A549 (cell line): ENCODE data around the gene ARFRP1. TPM values are rescaled to one million over a fixed set of nuclear protein-coding genes. Genes with fewer than 3 reads are reported as not detected.

ENCODE experiments used
- ATAC-seq, 2 experiments: fragments of 200-7000 bp in 1 of 2; fragments of >200 bp in 1 of 2; cut with Nextera tagmentation in 1 of 2; cut with Tn5 transposase in 1 of 2; 3 replicates each; pipeline versions ENCODE4 v1.8.0 to v1.9.1; 2018 to 2020; ENCODE audit warnings: mild to moderate bottlenecking in 1 of 2, moderate library complexity in 1 of 2
- CTCF ChIA-PET: fragments of 300-600 bp; sonication (Branson Sonifier 250); formaldehyde crosslinking; extraction: SDS; loops from one replicate; lab custom pipeline; 2021; ENCODE audit warnings: antibody characterized with exemption, inconsistent platforms; lab: Yijun Ruan, JAX
- POLR2A ChIA-PET: fragments of 350-600 bp; formaldehyde crosslinking; extraction: SDS; loops from one replicate; lab custom pipeline; 2021; ENCODE audit warnings: antibody characterized with exemption, inconsistent platforms; lab: Yijun Ruan, JAX
- DNase-seq, 2 experiments: peaks; one replicate each; pipeline versions ENCODE4 v3.0.0 to v3.0.0-alpha.2; 2011 to 2016; ENCODE audit warnings: low read depth in 1 of 2, low spot score in 1 of 2
- FAIRE-seq: peaks from 2 replicates; lab custom pipeline; 2011; peaks lifted over from hg19 to GRCh38; lab: Jason Lieb, UNC
- H3K27ac ChIP-seq, 2 experiments: fragments of >200 bp; sonication (Bioruptor Twin); formaldehyde crosslinking; 3 replicates each; pipeline ENCODE4 v1.5.1; 2016 to 2017
- H3K4me1 ChIP-seq: fragments of >200 bp; sonication (Bioruptor Twin); formaldehyde crosslinking; 3 replicates; pipeline ENCODE4 v1.6.1; 2016
- H3K4me2 ChIP-seq: fragments of >200 bp; sonication (Bioruptor Twin); formaldehyde crosslinking; 3 replicates; pipeline ENCODE4 v1.6.1; 2016
- H3K4me3 ChIP-seq: fragments of >200 bp; sonication (Bioruptor Twin); formaldehyde crosslinking; 3 replicates; pipeline ENCODE4 v1.5.1; 2016
- H3K9me3 ChIP-seq: fragments of >200 bp; sonication (Bioruptor Twin); formaldehyde crosslinking; 3 replicates; pipeline ENCODE4 v1.6.1; 2016
- BHLHE40 ChIP-seq: IDR thresholded peaks from 2 replicates; pipeline ENCODE4 v1.6.1; 2012; ENCODE audit warnings: low read depth, low read length, inconsistent platforms
- CBX2 ChIP-seq: fragments of 200-600 bp; sonication (generic); IDR thresholded peaks from 2 replicates; pipeline ENCODE4 v1.6.1; 2016; ENCODE audit warnings: low read depth, mild to moderate bottlenecking, borderline replicate concordance
- CTCF ChIP-seq: fragments of >200 bp; sonication (Bioruptor Twin); formaldehyde crosslinking; IDR thresholded peaks from 3 replicates; pipeline ENCODE4 v1.5.1; 2016
- EHF ChIP-seq: fragments of 250-450 bp; sonication (Bioruptor Pico); IDR thresholded peaks from 2 replicates; pipeline ENCODE4 v1.5.0; 2020; ENCODE audit warnings: mild to moderate bottlenecking
- EHMT2 ChIP-seq: fragments of 200-600 bp; sonication (generic); IDR thresholded peaks from 2 replicates; pipeline ENCODE4 v1.6.1; 2016; ENCODE audit warnings: antibody characterized with exemption, low read depth, mild to moderate bottlenecking, moderate library complexity
- ELK1 ChIP-seq: fragments of 150-350 bp; IDR thresholded peaks from 2 replicates; pipeline ENCODE4 v1.6.1; 2014; ENCODE audit warnings: low read depth, mild to moderate bottlenecking, low read length
- EP300 ChIP-seq, 2 experiments: fragments of >200 bp; sonication (Bioruptor Twin); formaldehyde crosslinking; IDR thresholded peaks; 2 replicates in 1 of 2; 3 replicates in 1 of 2; pipeline ENCODE4 v1.6.1; 2016 to 2017
- FOSL2 ChIP-seq, 2 experiments: fragments of 450-650 bp in 1 of 2; fragments of >200 bp in 1 of 2; sonication (Bioruptor Twin) in 1 of 2; formaldehyde crosslinking; IDR thresholded peaks; 2 replicates each; pipeline versions ENCODE4 v1.5.0 to v1.6.1; 2016 to 2020; ENCODE audit warnings: mild to moderate bottlenecking in 1 of 2, moderate library complexity in 1 of 2
- FOXS1 ChIP-seq: fragments of 250-450 bp; sonication (Bioruptor Pico); IDR thresholded peaks from 2 replicates; pipeline ENCODE4 v1.5.0; 2020; ENCODE audit warnings: mild to moderate bottlenecking, moderate library complexity
- GATA3 ChIP-seq: IDR thresholded peaks from 2 replicates; pipeline ENCODE4 v1.6.1; 2012; ENCODE audit warnings: borderline replicate concordance
- HEYL ChIP-seq: fragments of 250-450 bp; sonication (Bioruptor Pico); IDR thresholded peaks from 2 replicates; pipeline ENCODE4 v1.8.0; 2021; ENCODE audit warnings: mild to moderate bottlenecking, moderate library complexity
- JUNB ChIP-seq: fragments of >200 bp; sonication (Bioruptor Twin); formaldehyde crosslinking; IDR thresholded peaks from 2 replicates; pipeline ENCODE4 v1.6.1; 2016
- MAFK ChIP-seq: fragments of 450-650 bp; IDR thresholded peaks from 2 replicates; pipeline ENCODE4 v1.6.1; 2014; ENCODE audit not compliant: partially characterized antibody
- MAZ ChIP-seq: fragments of 150-350 bp; IDR thresholded peaks from 2 replicates; pipeline ENCODE4 v1.6.1; 2014; ENCODE audit warnings: antibody characterized with exemption, low read depth, low read length, borderline replicate concordance
- NR3C1 ChIP-seq: fragments of >200 bp; sonication (Bioruptor Twin); formaldehyde crosslinking; IDR thresholded peaks from 3 replicates; pipeline ENCODE4 v1.6.1; 2017
- PHF8 ChIP-seq: fragments of 200-600 bp; sonication (generic); IDR thresholded peaks from 2 replicates; pipeline ENCODE4 v1.6.1; 2016; ENCODE audit warnings: low read depth, mild to moderate bottlenecking, antibody characterized with exemption, moderate library complexity, borderline replicate concordance
- POLR2AphosphoS2 ChIP-seq: conservative IDR thresholded peaks from 2 replicates; pipeline ENCODE4 v1.6.1; 2012; ENCODE audit warnings: low read length, improper control_type of control experiment, inconsistent platforms
- RCOR1 ChIP-seq: fragments of 150-350 bp; IDR thresholded peaks from 2 replicates; pipeline ENCODE4 v1.6.1; 2014; ENCODE audit warnings: antibody characterized with exemption, low read length, low read depth
- REST ChIP-seq: fragments of 200-600 bp; sonication (generic); IDR thresholded peaks from 2 replicates; pipeline ENCODE4 v1.6.1; 2016; ENCODE audit warnings: antibody characterized with exemption, mild to moderate bottlenecking, moderate library complexity
- SMC3 ChIP-seq: fragments of >200 bp; sonication (Bioruptor Twin); formaldehyde crosslinking; IDR thresholded peaks from 3 replicates; pipeline ENCODE4 v1.6.1; 2018; ENCODE audit warnings: inconsistent platforms
- TFCP2L1 ChIP-seq: fragments of 250-450 bp; sonication (Bioruptor Pico); IDR thresholded peaks from 2 replicates; pipeline ENCODE4 v1.5.0; 2021; ENCODE audit warnings: mild to moderate bottlenecking
- ZC3H11A ChIP-seq: fragments of 450-650 bp; IDR thresholded peaks from 2 replicates; pipeline ENCODE4 v1.6.1; 2014; ENCODE audit warnings: antibody characterized with exemption, mild to moderate bottlenecking
- ZFP36 ChIP-seq: fragments of 450-650 bp; IDR thresholded peaks from 2 replicates; pipeline ENCODE4 v1.6.1; 2014; ENCODE audit warnings: borderline replicate concordance; ENCODE audit not compliant: partially characterized antibody
- ZSCAN20 ChIP-seq: fragments of 250-450 bp; sonication (Bioruptor Pico); IDR thresholded peaks from 2 replicates; pipeline ENCODE4 v1.8.0; 2022; ENCODE audit warnings: mild to moderate bottlenecking, moderate library complexity
- WGBS: methylation state at CpG from one replicate; pipeline ENCODE4 v1.1.6; 2017; ENCODE audit errors: missing lambda C conversion rate; 5-methylcytosine and 5-hydroxymethylcytosine counted together
- polyA plus RNA-seq, 4 experiments: library from polyadenylated mRNA; depleted of rRNA in 3 of 4; stranded (reverse); fragments of >200 nt; fragmentation: RNase III in 1 of 4; extraction: RNeasy Plus Mini Kit Qiagen cat#74134 plus additional on column Dnase treatment in 1 of 4; gene quantifications; 2 replicates in 3 of 4; 3 replicates in 1 of 4; pipeline ENCODE4 v1.2.3, GENCODE V29; 2011 to 2017

ARFRP1 gene
- polyA plus RNA-seq, 2 of the 4 experiments (the other 2 are of a cell fraction) = 25.1 to 29.7 TPM

- DNase-seq (no peak), FAIRE-seq (no peak), ATAC-seq (no peak)
- no peak overlapping the region for H3K27ac ChIP-seq
- no peaks in the 10 kb centered on the region for H3K9me3 ChIP-seq
- TF ChIP-seq NR3C1 (no peak), EP300 (IDR thresholded peaks at IDR 0.05) (no peak), JUNB (no peak), CBX2 (no peak), FOXS1 (CRISPR knock-in tag) (no peak), ZC3H11A (no peak), FOSL2 (IDR thresholded peaks at IDR 0.05) (no peak), FOSL2 (CRISPR knock-in tag; IDR thresholded peaks at IDR 0.05) (no peak), TFCP2L1 (no peak), HEYL (no peak), CTCF (no peak), SMC3 (no peak), REST (no peak), RCOR1 (no peak), MAFK (no peak), ZFP36 (no peak), EHF (CRISPR knock-in tag) (no peak), POLR2AphosphoS2 (no peak), ZSCAN20 (CRISPR knock-in tag) (no peak), GATA3 (no peak), EHMT2 (no peak)
- ChIA-PET CTCF (interaction anchor here (0.7 to 1.6 kb wide), 5 partner anchors 12 to 270 kb away, joined by 3 to 7 read pairs (median 3); partner anchors contain the start of gene PTK6), POLR2A (no interaction called here)
- 97% methylated on average over 9 of the region's 11 CpGs for WGBS
- H3K4me1 ChIP-seq = peaks cover 31% of the 10 kb centered on the region
- H3K4me3 ChIP-seq = no peak overlapping the region
- H3K4me2 ChIP-seq = no peak overlapping the region
These were observed 3.6 kb downstream of the ARFRP1 start for GRCh38 chr20:63703976-63704748.

GRCh38 chr20:63703471-63703975 is 4.3 kb downstream of the ARFRP1 start:
- no peak for DNase-seq
- Histone ChIP-seq H3K4me1 (peaks cover 32% of the 10 kb centered on the region), H3K4me3 (no peak overlapping the region)
- TF ChIP-seq BHLHE40 (no peak), GATA3 (no peak), ZFP36 (no peak), MAZ (no peak), ELK1 (no peak), JUNB (no peak), NR3C1 (no peak), PHF8 (no peak), FOXS1 (CRISPR knock-in tag) (no peak), ZSCAN20 (CRISPR knock-in tag) (no peak)
- TF ChIP-seq, all 56 proteins: peak for 0
- no peak overlapping the region for H3K27ac ChIP-seq
- ATAC-seq (no peak), FAIRE-seq (no peak)
- WGBS = 85% methylated on average over 4 of the region's 15 CpGs
- POLR2A ChIA-PET = interaction anchor here (1.2 kb wide), 1 partner anchor 33 kb away, joined by 3 read pairs; the partner anchor contains the start of gene LIME1
- H3K9me3 ChIP-seq = no peaks in the 10 kb centered on the region
- H3K4me2 ChIP-seq = no peak overlapping the region
- CTCF ChIA-PET = interaction anchor here (0.7 to 1.6 kb wide), 3 partner anchors 12 to 271 kb away, joined by 3 to 7 read pairs (median 4); no protein-coding TSS in a partner anchor
